ENCODE measurements around the gene TRMT10A.
"Not testable (repeated sequence)": the region's sequence is repeated elsewhere in the genome, so short reads cannot be mapped to it uniquely, and the experiment has no call there.

TRMT10A gene

DNA sequence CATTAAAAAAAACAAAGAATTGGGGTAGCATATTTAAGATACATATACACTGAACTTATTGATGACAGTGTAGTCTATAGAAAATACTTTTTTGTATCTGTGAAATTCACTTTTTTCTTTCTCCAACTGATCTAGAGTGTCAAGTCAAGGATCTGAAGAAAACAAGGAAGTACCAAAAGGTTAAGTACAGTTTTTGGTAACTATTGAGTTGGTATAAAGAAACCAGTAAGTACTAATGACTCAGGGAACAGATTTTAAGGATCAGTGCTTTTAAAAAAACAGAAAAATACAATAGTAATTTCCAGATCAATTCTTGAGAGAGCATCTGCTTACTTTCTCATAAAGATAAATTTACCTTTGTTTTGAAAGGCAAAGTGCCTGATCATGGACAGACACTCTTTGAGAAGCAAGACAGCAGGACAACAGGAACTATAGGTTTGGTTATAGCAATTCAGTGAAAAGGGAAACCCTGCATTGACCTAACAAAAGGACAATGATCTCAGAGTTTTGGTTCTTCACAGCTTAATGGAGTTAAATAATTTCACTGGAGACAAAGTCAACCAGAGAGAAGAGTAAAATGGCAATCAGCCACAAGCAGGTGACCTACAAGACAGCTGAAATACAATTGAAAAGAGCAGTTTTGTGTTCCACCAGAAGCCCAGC, 23.4 kb downstream of the TRMT10A start:
- DNase-seq = no peak

DNA sequence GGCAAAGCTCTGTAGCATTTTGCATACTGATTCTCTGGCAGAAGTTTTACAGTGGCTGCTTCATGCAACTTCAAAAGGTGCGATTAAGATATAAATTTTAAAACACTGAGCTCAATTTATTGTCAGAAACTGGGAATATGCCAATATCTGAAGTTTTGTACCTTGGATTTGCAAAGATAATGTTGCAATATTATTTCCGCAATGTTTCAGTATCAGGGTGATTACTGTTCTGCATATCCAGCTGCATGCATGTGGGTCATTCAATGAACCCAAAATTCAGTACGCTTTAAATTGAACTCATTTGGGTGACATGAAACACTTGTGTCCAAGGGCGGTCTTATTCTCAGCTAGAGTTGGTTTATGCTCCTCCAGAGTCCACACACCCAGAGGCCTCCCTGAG, 26.2 kb downstream of the TRMT10A start:
- no peak for DNase-seq

DNA sequence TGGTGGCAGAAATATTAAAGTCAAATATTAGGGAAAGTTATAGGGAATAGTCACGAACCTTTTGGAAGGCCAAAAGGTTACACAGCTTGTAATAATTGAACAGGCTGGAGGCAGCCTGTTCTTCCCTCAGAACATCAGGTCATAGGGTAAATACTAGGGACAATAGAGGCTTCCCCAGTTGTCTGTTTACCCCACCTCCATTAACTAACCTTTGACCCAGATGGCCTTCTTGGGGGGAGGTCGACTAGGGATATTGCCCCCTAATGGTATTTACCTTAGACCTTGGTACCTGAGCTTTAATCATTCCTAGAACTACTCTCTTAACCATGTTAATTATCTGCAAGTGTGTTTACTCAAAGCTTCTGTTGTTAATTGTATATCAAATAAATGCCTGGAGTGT, 27.0 kb downstream of the TRMT10A start:
- no peak for DNase-seq

DNA sequence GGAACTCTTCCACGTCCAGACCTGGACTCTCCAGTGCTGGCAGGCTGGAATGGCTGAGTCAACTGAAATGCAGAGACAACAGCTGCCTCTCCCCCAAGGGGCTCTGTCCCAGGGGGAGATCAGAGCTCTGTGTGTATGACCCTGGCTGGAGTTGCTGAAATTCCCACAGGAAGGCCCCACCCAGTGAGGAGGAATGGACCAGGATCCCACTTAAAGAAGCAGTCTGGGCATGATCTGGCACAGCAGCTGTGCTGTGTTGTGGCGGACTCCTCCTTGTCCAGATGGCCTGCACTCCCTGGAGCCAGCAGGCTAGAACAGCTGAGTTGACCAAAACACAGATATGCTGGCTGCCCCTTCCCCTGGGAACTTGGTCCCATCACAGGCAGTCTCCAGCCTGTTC, 27.6 kb downstream of the TRMT10A start:
- DNase-seq = no peak

DNA sequence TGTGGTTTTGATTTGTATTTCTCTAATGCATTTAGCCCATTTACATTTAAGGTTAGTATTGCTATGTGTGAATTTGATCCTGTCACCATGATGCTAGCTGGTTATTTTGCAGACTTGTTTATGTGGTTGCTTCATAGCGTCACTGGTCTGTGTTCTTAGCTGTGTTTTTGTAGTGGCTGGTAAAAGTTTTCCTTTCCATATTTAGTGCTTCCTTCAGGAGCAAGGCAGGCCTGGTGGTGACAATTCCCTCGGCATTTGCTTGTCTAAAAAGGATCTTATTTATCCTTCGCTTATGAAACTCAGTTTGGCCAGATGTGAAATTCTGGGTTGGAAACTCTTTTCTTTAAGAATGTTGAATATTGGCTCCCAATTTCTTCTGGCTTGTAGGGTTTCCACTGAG, 29.1 kb downstream of the TRMT10A start:
- not testable (repeated sequence) for DNase-seq

DNA sequence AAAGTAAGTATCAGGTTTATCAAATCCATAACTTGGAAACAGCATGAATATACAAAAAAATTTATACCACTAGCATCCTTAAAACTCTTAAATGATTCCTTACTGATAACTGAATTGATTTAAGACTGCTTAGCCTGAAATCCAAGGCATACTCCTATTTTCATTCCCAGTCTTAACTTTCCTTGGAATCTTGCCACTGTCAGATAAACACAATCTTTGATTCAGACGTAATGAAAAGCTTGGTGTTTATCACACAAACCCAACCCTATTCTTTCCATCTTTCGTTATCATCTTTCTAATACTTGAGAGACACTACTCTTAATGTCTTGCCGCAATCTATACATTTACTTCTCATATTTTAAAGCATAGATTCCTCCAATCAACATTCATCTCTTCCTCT, 33.9 kb downstream of the TRMT10A start:
- no peak for DNase-seq

DNA sequence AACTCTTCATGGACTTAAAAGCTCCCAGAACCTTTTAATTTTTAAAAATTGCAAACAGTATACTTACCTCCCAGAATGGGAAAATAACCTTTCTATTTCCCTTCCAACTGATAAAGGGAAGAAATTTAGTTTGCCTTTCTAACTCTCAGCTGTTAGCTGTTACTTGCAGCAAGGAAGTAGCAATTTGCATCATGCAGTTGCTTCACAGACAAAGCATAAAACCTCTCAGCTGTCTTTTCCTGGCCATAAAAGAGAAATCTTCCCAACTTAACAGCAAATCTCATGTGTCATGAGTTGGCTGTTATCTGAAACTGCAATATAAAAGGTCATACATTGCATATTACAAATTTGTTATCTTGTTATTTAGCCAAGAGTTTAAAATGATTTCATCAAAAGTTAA, 34.6 kb downstream of the TRMT10A start:
- no peak for DNase-seq

DNA sequence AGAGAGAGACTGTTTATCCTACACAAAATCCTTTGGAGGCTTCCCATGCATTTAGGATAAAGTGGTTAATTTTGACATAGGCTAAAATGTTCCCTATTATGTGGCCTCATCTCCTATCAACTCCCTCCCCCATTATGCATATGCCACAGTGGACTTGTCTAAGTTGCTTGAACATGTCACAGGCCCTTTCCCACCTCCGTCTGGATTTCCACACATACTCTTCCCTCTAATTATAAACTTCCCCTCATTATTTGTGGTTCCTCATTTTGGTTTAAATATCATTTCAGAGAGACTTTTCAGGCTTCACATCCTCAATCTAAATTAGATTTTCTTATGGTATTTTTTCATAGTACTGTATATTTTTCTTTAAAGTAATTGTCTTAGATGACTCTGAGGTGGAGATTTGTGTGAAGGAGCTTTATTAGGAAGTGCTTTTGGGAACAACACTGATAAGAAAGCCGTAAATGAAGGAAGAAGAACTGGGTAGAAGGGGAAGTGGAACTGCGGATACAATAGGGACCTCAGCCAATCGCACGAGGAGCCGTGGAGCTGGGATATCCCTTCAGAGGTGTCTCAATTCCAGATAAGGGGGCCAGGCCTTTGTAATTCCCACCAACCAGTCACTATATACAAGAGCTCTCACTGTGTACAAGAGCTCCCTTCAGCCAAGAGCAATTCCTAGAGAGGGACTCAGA, 45.1 kb downstream of the TRMT10A start:
- no peak for DNase-seq

DNA sequence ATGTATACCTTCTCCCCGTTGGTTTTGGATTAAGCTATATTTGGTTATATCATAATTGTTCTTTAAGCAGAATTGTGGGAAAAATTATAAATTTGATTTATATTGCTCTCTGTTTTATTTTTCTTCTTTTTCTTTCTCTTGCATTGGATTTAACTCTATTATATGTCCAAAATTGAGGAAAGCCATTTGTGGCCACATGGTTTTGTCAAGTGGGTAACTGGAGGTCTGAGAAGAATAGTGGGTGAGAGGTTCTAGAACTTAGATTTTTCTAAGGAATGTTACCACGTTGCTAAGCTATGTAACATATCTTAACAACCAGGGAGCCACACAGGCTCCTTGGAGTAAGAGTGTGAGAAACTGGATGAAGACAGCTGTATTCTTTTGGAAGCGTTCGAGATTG, 53.1 kb downstream of the TRMT10A start, which contains the start of gene C4orf17:
Gene C4orf17 (plus strand): TSS at position 301 of the 400 bp plus-strand sequence. CDS start 2,061 bp downstream, outside the sequence.
- no peak for DNase-seq

DNA sequence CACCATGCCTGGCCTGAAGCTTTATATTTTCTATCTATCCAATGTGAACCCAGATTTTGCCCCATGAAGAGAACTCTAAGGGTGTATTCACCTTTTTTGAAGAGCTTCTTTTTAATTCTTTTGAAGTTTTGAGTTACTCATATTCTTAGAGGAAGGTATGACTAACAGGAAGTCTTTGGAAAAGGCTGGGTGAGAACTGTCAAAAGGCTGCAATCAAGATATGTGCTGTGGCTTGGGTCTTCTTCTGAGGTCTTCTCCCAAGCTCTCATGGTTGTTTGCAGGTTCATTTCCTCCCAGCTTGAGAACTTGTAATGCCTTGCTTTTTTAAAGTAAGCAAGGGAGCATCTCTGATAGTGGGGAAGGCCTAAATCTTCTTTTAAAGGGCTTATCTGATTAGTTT, 56.1 kb downstream of the TRMT10A start:
- DNase-seq = no peak

DNA sequence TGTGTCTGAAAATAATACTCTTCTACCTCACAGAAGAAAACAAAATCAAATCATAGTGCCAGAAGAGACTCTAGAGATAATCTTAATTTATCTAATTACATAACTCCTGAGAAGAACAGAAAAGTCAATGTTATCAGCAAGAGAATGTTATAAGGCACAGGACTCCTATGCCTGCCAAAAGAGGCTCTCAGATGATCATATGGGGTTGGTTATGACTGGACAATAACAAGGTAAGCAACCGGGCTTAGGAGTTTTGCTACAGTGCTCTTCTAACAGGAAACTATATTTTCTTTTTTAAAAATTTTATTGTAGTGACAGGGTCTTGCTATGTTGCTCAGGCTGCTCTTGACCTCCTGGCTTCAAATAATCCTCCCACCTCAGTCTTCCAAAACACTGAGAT, 56.5 kb downstream of the TRMT10A start:
- no peak for DNase-seq

DNA sequence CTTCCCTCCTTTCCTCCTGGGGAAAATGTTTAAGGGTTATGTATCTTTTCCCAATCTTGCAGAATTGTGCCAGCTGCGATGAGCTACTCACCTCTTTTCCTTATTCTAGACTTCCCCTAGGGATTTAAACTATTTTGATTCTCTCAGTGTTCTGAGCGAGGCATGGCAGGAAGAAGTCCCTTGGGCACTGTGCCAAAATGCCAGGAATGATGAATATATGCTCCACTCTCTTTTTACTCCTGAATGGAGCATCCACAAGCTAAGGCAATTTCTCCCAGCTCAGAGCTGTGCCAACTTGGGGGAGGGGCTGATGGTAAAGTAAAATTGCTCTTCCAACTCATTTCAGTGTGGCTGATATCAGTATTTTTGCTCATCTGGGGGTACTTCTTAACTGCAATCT, 57.1 kb downstream of the TRMT10A start:
- DNase-seq = no peak

DNA sequence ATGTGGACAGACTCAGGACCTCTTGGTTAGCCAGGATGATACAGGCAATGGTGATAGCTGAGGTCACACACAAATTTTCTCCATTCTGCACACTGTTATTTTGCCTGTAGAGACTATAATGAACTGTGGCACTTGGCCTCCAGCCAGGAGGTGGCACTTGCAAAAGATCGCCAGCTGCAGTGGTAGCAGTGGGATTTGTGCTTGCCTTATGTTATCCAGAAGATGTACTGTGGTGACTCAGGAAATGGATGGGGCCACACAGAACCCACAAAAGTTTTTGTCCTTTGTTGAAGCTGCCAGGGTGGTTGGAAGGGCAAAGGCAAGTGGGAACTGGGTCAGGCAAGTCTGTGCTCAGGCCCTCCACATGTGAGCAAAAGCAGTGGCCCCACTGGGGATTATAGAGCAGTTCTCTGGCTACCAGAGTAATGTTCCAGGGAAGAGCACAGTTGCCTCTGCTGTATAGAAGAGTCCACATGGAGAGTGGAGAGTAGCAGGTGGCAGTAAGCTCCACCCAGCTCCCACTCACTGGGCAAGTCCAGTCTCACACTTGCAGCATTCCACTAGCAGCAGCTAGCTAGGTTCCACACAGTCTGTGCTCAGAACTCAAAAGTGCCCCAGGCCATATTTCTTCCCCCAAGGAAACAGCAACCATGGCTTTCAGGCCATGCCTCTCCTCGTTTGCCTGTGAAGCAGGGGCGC, 58.9 kb downstream of the TRMT10A start:
- no peak for DNase-seq

Data from DMS153 (cell line).